GM23338 (cell line): Measurements from ENCODE around the gene AXIN2.

Source experiments
- CREB1 ChIP-seq: fragments of 250-450 bp; sonication (Bioruptor Pico); IDR thresholded peaks from 2 replicates; pipeline ENCODE4 v1.5.0; 2020; ENCODE audit warnings: low read depth, mild to moderate bottlenecking, moderate library complexity
- CTCF ChIP-seq, 2 experiments: fragments of 200-600 bp in 1 of 2; sonication (generic) in 1 of 2; conservative IDR thresholded peaks; 2 replicates each; pipeline versions ENCODE4 v1.5.1 to v1.6.1; 2016 to 2017; ENCODE audit warnings: antibody characterized with exemption in 2 of 2, low read depth in 2 of 2, mild to moderate bottlenecking in 2 of 2, moderate library complexity in 1 of 2
- ETS1 ChIP-seq: IDR thresholded peaks from 2 replicates; pipeline ENCODE4 v1.6.1; 2016; ENCODE audit warnings: antibody characterized with exemption
- EZH2 ChIP-seq: fragments of 200-600 bp; sonication (generic); IDR thresholded peaks from one replicate; pipeline ENCODE4 v1.8.0; 2017; ENCODE audit warnings: antibody characterized with exemption, mild to moderate bottlenecking, low read depth; ENCODE audit not compliant: unreplicated experiment
- EZH2phosphoT487 ChIP-seq: fragments of 200-600 bp; sonication (generic); IDR thresholded peaks from one replicate; pipeline ENCODE4 v1.8.1; 2018; ENCODE audit warnings: antibody characterized with exemption; ENCODE audit not compliant: unreplicated experiment
- POLR2AphosphoS5 ChIP-seq: IDR thresholded peaks from 2 replicates; pipeline ENCODE4 v1.6.1; 2016; ENCODE audit warnings: antibody characterized with exemption, low read depth
- REST ChIP-seq: IDR thresholded peaks from one replicate; pipeline ENCODE4 v1.6.1; 2018; ENCODE audit warnings: antibody characterized with exemption; ENCODE audit not compliant: unreplicated experiment
- STAT1 ChIP-seq: IDR thresholded peaks from one replicate; pipeline ENCODE4 v1.6.1; 2016; ENCODE audit warnings: antibody characterized with exemption; ENCODE audit not compliant: unreplicated experiment
- ZNF114 ChIP-seq: fragments of 250-450 bp; sonication (Bioruptor Pico); IDR thresholded peaks from 2 replicates; pipeline ENCODE4 v1.5.0; 2020; ENCODE audit warnings: mild to moderate bottlenecking, moderate library complexity
- ZNF331 ChIP-seq: fragments of 250-450 bp; sonication (Bioruptor Pico); IDR thresholded peaks from 2 replicates; pipeline ENCODE4 v1.5.0; 2020; ENCODE audit warnings: low read depth, mild to moderate bottlenecking, moderate library complexity
- ZNF462 ChIP-seq: fragments of 250-450 bp; sonication (Bioruptor Pico); IDR thresholded peaks from 2 replicates; pipeline ENCODE4 v1.5.0; 2020; ENCODE audit warnings: mild to moderate bottlenecking, moderate library complexity

- TF ChIP-seq EZH2phosphoT487 (no peak), CTCF (conservative IDR thresholded peaks at IDR 0.05; ENCODE audit: low read depth in 2 of 2) (no peak), REST (no peak), POLR2AphosphoS5 (no peak), ZNF331 (CRISPR knock-in tag) (no peak), EZH2 (no peak), STAT1 (no peak), ETS1 (no peak), ZNF462 (CRISPR knock-in tag) (no peak), CREB1 (no peak), ZNF114 (CRISPR knock-in tag) (no peak)
Observed at GRCh38 chr17:65583921-65584603, 22.6 kb upstream of the AXIN2 start.
